Endothelial cell of umbilical vein (primary cell): ENCODE results near the gene CUL2. TPM values are rescaled to one million over a fixed set of nuclear protein-coding genes. Genes with fewer than 3 reads are reported as not detected.

Source experiments
- BruUV-seq: library from RNA; stranded (reverse); fragments of 400-500 nt; replicated peaks from 2 replicates; lab custom pipeline; 2021; lab: Mats Ljungman, UMichigan
- CTCF ChIA-PET: fragments of 300-600, 350-600 bp; sonication (Branson Sonifier 250); formaldehyde crosslinking; loops from one replicate; lab custom pipeline; 2021; ENCODE audit warnings: antibody characterized with exemption, inconsistent platforms; lab: Charles Lee
- POLR2A ChIA-PET: fragments of 300-600, 350-600 bp; sonication (Branson Sonifier 250); formaldehyde crosslinking; loops from one replicate; lab custom pipeline; 2021; ENCODE audit warnings: antibody characterized with exemption, inconsistent platforms; lab: Charles Lee
- DNase-seq: peaks from one replicate; pipeline ENCODE4 v3.0.0-alpha.2; 2011; ENCODE audit warnings: low read depth, low spot score
- FAIRE-seq: peaks from 2 replicates; lab custom pipeline; 2011; peaks lifted over from hg19 to GRCh38; lab: Jason Lieb, UNC
- H2AFZ ChIP-seq: 2 replicates; pipeline ENCODE4 v1.6.0; 2012; ENCODE audit warnings: low read depth, low read length, control low read depth, inconsistent platforms
- H3K27ac ChIP-seq: 2 replicates; pipeline ENCODE4 v1.5.1; 2011; ENCODE audit warnings: low read depth, mild to moderate bottlenecking, control low read depth, low read length, moderate library complexity; ENCODE audit not compliant: insufficient read depth
- H3K27me3 ChIP-seq, 2 experiments: 2 replicates each; pipeline versions ENCODE4 v1.6.0 to v1.6.1; 2011; ENCODE audit warnings: low read length in 2 of 2, mixed read lengths in 1 of 2; ENCODE audit not compliant: control insufficient read depth in 2 of 2, insufficient read depth in 2 of 2
- H3K36me3 ChIP-seq, 2 experiments: 2 replicates in 1 of 2; 3 replicates in 1 of 2; pipeline ENCODE4 v1.5.1; 2011; ENCODE audit warnings: low read length in 2 of 2, mild to moderate bottlenecking in 1 of 2, moderate library complexity in 1 of 2; ENCODE audit not compliant: control insufficient read depth in 2 of 2, insufficient read depth in 2 of 2; ENCODE audit errors: extremely low read depth in 1 of 2
- H3K4me1 ChIP-seq: 3 replicates; pipeline ENCODE4 v1.5.1; 2011; ENCODE audit warnings: mild to moderate bottlenecking, low read length; ENCODE audit not compliant: control insufficient read depth, insufficient read depth; ENCODE audit errors: extremely low read depth
- H3K4me2 ChIP-seq: 2 replicates; pipeline ENCODE4 v1.6.1; 2011; ENCODE audit warnings: low read length, control low read depth, mixed read lengths; ENCODE audit not compliant: insufficient read depth
- H3K4me3 ChIP-seq, 3 experiments: fragments of 200-600 bp in 1 of 3; sonication (generic), shearing (Covaris generic) in 1 of 3; replicated peaks in 1 of 3; 2 replicates each; pipeline ENCODE4 v1.5.1; 2011 to 2016; ENCODE audit warnings: control low read depth in 3 of 3, low read length in 3 of 3, mild to moderate bottlenecking in 2 of 3, inconsistent platforms in 1 of 3, low read depth in 1 of 3, moderate library complexity in 1 of 3; ENCODE audit not compliant: insufficient read depth in 1 of 3
- H3K79me2 ChIP-seq: 2 replicates; pipeline ENCODE4 v1.6.0; 2012; ENCODE audit warnings: low read length, inconsistent platforms; ENCODE audit not compliant: control insufficient read depth, insufficient read depth
- H3K9ac ChIP-seq: replicated peaks from 2 replicates; pipeline ENCODE3; 2011; ENCODE audit warnings: low read length, control low read depth; ENCODE audit not compliant: insufficient read depth; ENCODE audit errors: extremely low read depth
- H3K9me1 ChIP-seq: replicated peaks from 3 replicates; pipeline ENCODE4 v1.6.0; 2011; ENCODE audit warnings: mild to moderate bottlenecking, low read length; ENCODE audit not compliant: control insufficient read depth, insufficient read depth; ENCODE audit errors: extremely low read depth
- H3K9me3 ChIP-seq: replicated peaks from 2 replicates; pipeline ENCODE4 v1.5.1; 2012; ENCODE audit warnings: low read length, inconsistent platforms; ENCODE audit not compliant: control insufficient read depth, insufficient read depth
- H4K20me1 ChIP-seq: replicated peaks from 2 replicates; pipeline ENCODE3; 2011; ENCODE audit warnings: mild to moderate bottlenecking, low read length; ENCODE audit not compliant: control insufficient read depth, insufficient read depth; ENCODE audit errors: extremely low read depth
- CTCF ChIP-seq, 2 donors: IDR thresholded peaks; 1 replicate in 1 of 2; 2 replicates in 1 of 2; pipeline ENCODE4 v1.5.1; 2011; ENCODE audit warnings: low read length in 2 of 2, mild to moderate bottlenecking in 2 of 2, moderate library complexity in 2 of 2, control low read depth in 1 of 2, inconsistent platforms in 1 of 2, low read depth in 1 of 2; ENCODE audit not compliant: insufficient read depth in 1 of 2; ENCODE audit errors: extremely low read depth in 1 of 2
- EZH2 ChIP-seq: IDR thresholded peaks from 2 replicates; pipeline ENCODE4 v1.6.1; 2012; ENCODE audit warnings: borderline replicate concordance, low read depth, mild to moderate bottlenecking, moderate library complexity, low read length, inconsistent platforms; ENCODE audit not compliant: severe bottlenecking
- FOS ChIP-seq: IDR thresholded peaks from 2 replicates; pipeline ENCODE4 v1.6.1; 2011; ENCODE audit warnings: mild to moderate bottlenecking, low read length, moderate library complexity, borderline replicate concordance; ENCODE audit not compliant: insufficient read depth
- GATA2 ChIP-seq: IDR thresholded peaks from 2 replicates; pipeline ENCODE4 v1.7.0; 2011; ENCODE audit warnings: low read depth, mild to moderate bottlenecking, moderate library complexity, mixed read lengths, low read length; ENCODE audit not compliant: insufficient read length, insufficient read depth
- JUN ChIP-seq: IDR thresholded peaks from 2 replicates; pipeline ENCODE4 v1.6.1; 2011; ENCODE audit warnings: borderline replicate concordance, low read depth; ENCODE audit not compliant: insufficient read length, insufficient read depth
- MAX ChIP-seq: IDR thresholded peaks from 2 replicates; pipeline ENCODE4 v1.6.1; 2011; ENCODE audit not compliant: insufficient read depth, insufficient read length
- MYC ChIP-seq: IDR thresholded peaks from one replicate; pipeline ENCODE4 v1.6.1; 2011; ENCODE audit warnings: mild to moderate bottlenecking, low read depth, low read length
- POLR2A ChIP-seq: IDR thresholded peaks from 2 replicates; pipeline ENCODE4 v1.6.1; 2012; ENCODE audit warnings: low read depth, mild to moderate bottlenecking, control low read depth, low read length
- POLR2AphosphoS5 ChIP-seq: IDR thresholded peaks from 2 replicates; pipeline ENCODE4 v1.6.1; 2012; ENCODE audit warnings: low read depth, mild to moderate bottlenecking, control low read depth, low read length, moderate library complexity; ENCODE audit not compliant: insufficient read depth
- dilution Hi-C: fragments of 300-500 bp; cut with MboI; formaldehyde crosslinking; loops from one replicate; pipeline ENCODE4 v1.15.0; 2019; ENCODE audit warnings: low sequenced_read_pairs; ENCODE audit not compliant: extremely low pct_ligation_motif_present
- intact Hi-C: fragments of 100-400 bp; cut with micrococcal nuclease; formaldehyde crosslinking; loops from one replicate; pipeline ENCODE4 v1.10.0; 2022
- polyA plus RNA-seq, 4 experiments: library from polyadenylated mRNA; depleted of rRNA in 3 of 4; stranded (reverse) in 3 of 4; unstranded in 1 of 4; fragments of >200 nt; gene quantifications; 2 replicates each; pipeline versions ENCODE4 v1.2.1 to v1.2.3, GENCODE V29; 2011 to 2012; ENCODE audit warnings: missing spikeins in 1 of 4
- total RNA-seq: library from RNA; stranded (reverse); gene quantifications from 2 replicates; pipeline ENCODE4 v1.2.3, GENCODE V29; 2021

CUL2 gene
- total and polyA plus RNA-seq, 2 donors (not counting 3 experiments of a cell fraction or from before 2014, with no cell fraction given), result 11.6 to 45.3 TPM

- TF ChIP-seq GATA2 (no peak), CTCF (IDR thresholded peaks at IDR 0.05; ENCODE audit: extremely low read depth in 1 of 2, insufficient read depth in 1 of 2, low read depth in 1 of 2, low read length in 2 of 2) (no peak), JUN (no peak), POLR2AphosphoS5 (no peak), EZH2 (no peak), FOS (no peak), MYC (no peak), POLR2A (no peak), MAX (no peak)
- Histone ChIP-seq H3K36me3 (no peaks in the 10 kb centered on the region), H3K4me1 (no peaks in the 10 kb centered on the region), H3K27ac (no peak overlapping the region), H3K9ac (no peak overlapping the region), H2AFZ (no peak overlapping the region), H3K27me3 (no peaks in the 10 kb centered on the region), H3K4me2 (no peak overlapping the region), H3K9me3 (no peaks in the 10 kb centered on the region), H3K9me1 (no peaks in the 10 kb centered on the region), H3K79me2 (no peaks in the 10 kb centered on the region), H3K4me3 (no peak overlapping the region), H4K20me1 (no peaks in the 10 kb centered on the region)
- dilution Hi-C loops (no loop called here), intact Hi-C loops (no loop called here)
- ChIA-PET POLR2A (no interaction called here), CTCF (no interaction called here)
- FAIRE-seq (no peak), DNase-seq (no peak)
- BruUV-seq, result no TSS peak
Observed at GRCh38 chr10:34966451-34966850, 123.7 kb downstream of the CUL2 start.
